HG03558 (cell line): Measurements from ENCODE around the gene CDH5.

Experiments
- ATAC-seq: cut with Tn5 transposase; IDR thresholded peaks from one replicate; pipeline ENCODE4 v1.9.1; 2021; ENCODE audit warnings: moderate number of reproducible peaks; ENCODE audit not compliant: unreplicated experiment; ENCODE audit errors: extremely low read depth

The CDH5 gene

DNA sequence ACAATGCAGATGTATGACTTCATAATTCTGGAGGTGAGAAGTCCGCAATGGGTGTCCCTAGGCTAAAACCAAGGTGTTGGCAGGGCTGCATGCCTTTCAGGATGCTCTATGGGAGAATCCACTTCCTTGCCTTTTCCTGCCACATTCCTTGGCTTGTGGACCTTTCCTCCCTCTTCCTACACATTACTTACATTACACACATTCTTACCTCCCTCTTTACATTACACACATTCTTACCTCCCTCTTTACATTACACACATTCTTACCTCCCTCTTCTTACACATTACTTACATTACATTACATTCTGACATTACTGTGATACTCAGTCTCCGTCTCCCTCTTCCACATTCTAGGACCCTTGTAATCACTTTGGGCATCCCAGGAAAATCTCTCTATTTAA is 14.2 kb upstream of the CDH5 start:
- no peak for ATAC-seq

DNA sequence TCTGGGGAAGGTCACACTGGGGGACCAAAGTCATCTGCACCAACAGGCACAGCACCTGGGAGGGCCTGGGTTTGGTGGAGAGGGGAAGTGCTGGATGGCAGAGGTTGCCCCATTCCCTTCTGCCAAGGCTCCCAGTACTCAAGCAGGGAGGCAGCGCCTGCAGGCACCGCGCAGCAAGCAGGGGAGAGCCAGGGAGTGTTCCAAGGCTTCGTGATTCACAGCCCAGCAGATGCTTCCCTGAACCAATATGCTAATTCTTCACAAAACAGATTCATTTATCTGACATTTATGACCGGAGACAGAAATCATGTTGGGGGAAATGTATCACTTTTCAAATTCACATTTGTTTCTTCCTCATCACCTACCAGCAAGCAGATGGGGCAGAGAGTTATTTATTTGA is 13.4 kb upstream of the CDH5 start:
- no peak for ATAC-seq

DNA sequence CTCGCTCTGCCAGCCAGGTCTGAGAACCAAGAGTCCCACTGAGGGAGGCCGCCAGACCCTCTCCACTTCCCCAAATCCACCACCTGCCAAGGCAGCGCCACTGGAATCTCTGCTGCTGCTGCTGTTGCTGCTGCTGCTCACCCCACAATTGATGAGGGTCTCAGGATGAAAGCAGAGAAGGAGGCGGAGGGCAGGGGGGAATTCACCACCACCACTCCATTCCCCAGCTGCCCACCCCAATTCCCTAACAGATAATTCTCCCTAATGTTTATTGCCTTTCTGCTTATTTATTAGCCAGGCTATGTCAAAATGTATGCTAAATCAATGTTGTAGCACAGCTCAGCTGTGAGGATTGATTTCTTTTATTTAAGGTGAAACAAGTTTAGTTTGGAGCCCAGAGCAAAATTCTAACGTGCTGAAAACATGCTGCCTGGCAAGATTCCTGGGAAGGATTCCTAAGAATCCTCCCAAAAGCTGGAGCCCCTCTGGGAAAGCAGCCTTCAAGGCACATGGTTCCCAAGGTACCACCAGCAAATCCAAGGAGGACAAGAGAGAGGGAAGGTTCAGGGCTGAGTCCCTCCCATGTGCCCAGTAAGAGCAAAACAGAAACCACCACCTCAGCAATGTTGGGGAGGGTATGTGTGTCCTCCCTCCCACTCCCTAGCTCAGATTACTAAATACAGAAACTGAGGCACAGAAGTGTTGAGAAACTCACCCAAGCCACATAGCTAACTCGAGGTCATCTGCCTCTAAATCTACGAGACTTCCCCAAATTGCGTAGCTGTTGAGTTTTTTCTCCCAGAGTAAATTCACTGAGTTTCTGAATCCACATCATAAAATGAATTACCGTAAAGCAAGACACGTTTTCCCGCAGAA is 12.2 kb upstream of the CDH5 start:
- no peak for ATAC-seq

DNA sequence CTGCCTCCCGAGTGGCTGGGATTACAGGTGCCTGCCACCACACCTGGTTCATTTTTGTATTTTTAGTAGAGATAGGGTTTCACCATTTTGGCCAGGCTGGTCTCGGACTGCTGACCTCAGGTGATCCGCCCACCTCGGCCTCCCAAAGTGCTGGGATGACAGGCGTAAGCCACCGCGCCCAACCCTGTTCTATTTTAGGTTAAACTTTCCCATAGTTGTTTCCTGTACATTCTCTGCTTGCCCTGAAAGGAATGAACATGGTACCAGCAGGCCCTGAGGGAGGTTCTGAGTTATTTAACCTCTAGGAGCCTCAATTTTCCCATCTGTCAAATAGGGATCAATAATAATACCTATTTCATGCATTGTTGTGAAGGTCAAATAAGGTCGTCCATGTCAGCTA is 11.0 kb upstream of the CDH5 start:
- ATAC-seq = no peak

DNA sequence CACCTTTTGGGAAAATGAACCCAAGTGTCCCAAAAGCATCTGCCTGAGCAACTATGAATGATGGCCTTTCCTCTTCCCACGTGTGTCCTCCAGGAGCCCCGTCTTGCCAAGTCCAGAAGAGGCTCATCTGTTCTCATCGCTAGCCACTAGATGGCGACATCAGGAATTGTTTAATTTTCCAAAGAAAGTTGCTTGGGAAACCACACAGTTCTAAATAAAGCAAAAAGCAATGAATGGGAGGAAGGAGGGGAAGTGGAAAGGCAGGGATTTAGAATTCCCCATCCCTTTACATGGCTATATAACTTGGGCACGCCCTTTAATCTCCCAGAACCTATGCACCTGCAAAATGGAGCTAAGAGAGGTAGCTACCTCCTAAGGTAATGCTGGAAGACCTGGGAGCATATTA is 9.0 kb upstream of the CDH5 start:
- no peak for ATAC-seq

DNA sequence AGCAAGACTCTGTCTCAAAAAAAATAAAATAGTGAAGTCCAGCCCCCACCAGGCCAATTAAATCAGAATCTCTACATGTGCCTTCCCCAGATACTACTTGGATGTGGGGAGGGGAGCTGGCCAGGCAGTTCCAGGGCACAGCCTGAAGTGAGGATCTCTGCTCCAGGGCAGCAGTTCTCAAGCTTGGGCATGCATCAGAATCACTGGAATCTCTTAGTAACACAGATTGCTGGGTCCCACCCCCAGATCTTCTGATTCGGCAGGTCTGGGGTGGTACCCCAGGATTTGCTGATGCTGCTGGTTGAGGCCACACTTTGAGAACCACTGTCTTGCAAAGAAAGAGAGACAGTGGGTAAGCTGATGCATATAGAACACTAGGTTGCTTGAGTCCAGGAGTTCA is 8.3 kb upstream of the CDH5 start:
- ATAC-seq = no peak

DNA sequence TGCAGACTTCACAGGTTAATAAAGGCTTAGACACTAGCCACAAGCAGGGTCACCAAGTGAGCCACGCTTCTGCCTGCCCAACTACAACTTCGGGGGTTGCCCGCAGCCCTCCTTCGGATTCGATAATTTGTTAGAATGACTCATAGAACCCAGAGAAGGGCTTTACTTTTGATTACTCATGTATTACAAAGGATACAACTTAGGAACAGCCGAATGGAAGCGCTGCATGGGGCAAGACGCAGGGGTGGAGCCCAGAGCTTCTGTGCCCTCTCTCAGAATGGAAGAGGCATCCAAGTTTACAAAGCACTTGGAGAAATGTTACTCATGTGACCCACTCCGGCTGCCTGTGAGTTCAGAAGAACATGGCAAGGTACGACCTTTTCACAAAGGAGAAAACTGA is 7.5 kb upstream of the CDH5 start:
- no peak for ATAC-seq

DNA sequence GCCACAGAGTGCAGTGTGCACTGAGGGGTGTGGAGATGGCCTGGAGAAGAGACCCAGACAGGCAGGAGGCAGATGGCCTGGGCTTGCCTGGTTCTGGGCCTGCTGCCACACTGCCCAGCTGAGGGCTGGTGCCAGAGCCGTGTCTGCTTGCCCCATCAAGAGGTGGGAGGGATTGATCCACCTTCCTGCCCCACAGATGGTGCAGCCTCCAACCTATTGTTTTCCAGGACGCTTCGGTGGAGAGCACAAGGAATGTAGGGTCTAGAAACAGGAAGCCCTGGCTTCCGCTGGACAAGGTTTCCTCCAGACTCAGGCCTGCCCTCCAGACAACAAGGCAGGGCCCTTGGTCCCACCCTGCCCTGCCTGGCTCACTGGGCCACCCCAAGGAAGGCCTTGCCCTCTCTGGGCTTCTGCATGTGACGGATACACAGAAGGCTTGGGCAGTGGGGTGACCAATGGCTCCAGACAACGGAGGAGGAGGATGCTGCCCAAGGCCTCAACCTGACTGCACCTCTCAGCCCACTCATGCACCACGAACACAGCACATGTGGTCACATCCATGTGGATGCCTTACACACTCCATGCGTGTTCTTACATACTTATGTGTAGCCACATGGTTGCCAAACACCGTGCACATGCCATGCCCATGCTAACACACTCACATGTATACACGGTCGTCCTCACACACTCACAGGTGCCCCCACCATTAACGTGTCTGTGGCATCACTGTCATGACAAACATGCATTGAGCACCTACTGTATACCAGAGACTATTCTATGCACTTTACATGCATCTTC is 6.5 kb upstream of the CDH5 start:
- ATAC-seq = no peak

DNA sequence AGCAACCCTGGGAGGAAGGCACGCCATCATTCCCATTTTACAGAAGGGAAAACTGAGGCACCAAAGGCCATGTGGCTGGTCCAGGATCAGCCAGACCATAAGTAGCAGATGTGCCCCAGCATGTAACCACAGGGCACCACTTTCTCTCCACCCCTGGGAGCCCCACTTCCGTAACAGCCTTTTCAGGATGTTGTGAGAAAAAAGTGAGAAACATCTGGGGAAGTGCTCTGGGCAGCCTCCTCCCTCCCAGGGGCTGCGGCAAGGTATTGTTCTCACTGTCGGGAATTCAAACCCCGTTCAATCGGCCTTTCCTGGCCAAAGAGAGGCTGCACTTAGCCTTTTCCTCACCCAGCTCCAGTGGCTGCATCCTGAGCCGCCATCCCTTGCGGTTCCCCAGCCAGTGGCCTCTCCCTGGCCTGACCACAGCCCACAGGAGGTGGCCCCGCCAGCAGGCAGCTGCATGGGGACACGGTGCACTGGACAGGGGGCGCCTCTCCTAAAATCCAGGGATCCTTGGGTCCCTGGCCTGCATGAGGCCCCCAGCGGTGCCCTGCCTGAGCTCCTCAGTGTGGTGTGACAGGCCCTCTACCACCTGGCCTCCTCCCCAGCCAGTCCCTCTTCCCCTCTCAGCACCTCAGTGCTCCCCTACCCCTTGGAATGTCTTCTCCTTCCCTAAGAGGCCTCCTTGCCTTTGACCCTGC is 5.7 kb upstream of the CDH5 start:
- no peak for ATAC-seq

DNA sequence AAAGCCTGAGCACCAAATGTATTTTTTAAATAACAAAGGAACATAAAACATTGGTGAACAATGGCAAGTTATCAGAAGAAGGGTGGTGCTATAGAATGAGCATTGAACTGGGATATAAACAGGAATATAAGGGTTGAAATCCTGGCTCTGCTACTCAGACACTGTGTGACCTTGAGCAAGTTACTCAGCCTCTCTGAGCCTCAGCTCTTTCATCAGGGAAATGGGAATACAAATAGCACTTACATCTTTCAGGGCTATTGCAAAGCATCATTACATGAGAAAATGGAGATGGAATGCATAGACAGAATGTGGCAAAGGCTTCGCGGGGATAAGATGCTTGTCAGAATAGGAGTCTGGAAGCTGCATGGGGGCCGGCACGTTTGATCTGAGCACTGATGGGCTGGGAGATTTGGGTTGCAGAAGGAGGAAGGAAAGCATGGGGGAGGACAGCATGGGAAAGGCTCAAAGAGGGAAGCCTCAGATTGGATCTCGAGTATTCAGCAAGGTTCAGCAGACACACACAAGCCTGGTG is 4.8 kb upstream of the CDH5 start:
- ATAC-seq = no peak

DNA sequence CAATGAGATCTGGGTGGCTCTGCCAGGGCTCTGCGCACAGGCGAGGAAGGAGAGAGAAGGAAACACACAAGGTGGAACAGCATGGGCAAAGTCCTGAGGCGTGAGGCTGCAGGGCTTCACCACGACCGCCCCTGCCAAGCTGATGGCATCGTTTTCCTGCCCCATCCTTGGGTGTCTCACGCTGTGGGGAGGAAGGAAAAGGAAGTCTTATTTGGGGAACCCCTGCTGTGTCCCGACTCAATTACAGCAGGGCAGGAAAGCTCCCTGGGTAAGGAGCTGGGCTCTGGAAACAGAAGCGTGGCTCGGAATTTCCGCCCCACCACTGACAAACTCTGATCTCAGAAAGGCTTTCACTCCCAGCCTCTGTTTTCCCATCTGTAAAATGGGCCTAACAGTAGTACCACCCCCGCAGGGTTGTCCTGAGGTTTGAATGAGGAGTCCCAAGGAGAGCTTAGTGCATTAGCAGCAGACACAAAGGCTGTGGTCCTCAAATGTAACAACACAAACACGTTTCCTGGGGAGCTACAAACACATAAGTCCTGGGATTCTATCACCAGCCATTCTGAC is 3.2 kb upstream of the CDH5 start:
- ATAC-seq = no peak

DNA sequence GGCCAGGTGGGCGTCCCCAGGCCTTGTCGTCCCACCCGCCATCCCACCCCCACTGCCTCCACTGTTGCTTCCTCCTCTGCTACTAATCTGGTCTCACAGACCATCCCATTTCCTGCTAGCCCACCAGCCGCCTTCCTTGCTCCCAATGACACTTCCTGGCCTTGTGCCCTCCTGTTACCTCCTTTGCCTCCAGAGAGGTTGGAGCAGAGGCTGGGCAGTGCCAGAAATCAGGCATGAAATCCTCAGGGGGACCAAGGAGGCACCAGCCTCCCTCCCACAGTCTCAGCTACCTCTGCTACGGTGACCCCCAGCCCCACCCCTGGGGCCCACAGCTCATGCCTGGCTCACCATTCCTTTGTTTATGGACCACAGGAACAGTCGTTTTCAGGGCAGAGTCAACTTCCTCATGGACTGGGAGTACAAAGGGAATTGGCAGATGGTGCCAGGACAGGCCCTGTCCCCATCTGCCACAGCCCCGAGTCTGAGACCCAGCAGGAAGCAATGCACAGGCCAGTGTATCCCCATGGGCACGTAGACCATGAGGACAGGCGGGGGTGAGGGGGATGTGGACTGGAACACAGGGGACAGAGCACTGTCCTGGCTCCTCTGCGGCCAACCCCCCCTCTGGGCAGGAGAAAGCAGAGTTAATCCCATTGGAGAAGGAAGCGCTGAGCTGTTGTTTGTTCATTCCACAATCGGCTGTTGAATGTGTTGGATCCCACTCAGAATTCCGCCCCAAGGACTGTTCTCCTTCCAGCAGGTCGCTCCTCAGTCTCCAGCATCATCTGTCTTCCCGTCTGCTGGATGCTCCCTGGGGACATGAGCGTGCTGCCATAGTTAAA is 2.2 kb upstream of the CDH5 start:
- ATAC-seq = no peak

DNA sequence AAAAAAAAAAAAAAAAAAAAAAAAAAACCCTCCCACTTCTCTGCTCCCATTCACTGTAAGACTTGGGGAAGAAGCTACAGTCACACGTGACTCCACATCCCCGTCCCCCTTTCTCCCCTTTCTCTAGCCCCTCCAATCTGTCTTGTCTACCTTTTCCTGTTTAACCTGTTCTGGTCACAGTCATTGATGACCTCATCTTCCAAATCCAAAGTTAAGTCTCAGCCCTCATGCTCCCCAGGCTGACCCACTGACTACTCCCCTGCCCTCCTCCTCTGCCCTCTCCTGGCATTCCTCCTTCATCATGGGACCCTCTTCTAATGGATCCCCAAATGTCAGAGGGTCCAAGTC is 1.6 kb upstream of the CDH5 start:
- no peak for ATAC-seq

DNA sequence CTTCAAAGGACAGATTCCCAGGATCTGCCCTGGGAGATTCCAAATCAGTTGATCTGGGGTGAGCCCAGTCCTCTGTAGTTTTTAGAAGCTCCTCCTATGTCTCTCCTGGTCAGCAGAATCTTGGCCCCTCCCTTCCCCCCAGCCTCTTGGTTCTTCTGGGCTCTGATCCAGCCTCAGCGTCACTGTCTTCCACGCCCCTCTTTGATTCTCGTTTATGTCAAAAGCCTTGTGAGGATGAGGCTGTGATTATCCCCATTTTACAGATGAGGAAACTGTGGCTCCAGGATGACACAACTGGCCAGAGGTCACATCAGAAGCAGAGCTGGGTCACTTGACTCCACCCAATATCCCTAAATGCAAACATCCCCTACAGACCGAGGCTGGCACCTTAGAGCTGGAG is 840 bp upstream of the CDH5 start:
- ATAC-seq = no peak

DNA sequence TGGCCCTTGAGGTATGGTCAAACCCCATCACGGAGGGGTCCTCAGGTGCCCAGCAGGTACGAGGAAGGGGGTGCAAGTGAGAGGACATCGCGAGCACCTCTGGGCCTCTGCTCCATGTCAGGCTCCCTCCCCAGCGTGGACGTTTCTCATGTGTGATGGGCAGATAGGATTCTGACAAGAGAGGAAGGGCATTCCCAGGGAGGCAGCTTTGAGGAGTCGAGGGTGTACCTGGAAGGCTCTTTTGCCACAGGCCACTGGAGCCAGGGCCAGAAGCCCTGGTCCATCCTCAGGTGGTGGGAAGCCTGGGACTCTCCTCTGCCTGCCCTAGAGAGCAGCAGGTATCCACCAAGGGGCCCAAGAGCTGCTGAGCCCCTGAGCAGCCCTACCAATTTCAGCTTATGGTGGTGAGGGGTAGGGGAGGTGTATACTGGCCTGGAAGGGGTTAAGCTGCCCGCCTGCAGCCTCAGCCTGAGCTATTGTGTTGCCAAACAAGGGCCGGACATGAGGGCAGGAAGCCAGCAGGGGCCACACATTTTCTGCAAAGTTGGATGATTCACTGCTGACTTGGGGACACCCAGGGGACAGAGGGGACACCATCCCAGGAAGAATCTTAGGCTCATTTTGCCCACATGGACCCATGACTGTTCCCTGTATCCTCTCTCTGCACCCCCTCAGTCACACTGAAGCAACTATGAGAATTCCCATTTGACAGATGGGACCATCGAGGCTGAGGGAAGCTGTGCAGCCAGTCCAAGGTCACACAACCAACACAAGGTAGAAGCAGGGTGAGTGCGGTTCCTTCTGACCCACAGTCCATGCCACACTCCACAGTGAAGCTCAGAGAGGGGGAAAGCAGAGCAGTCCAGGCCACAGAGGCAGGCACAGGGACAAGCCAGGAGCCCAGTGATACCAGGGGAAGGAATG is 1.7 kb downstream of the CDH5 start:
- ATAC-seq = no peak

DNA sequence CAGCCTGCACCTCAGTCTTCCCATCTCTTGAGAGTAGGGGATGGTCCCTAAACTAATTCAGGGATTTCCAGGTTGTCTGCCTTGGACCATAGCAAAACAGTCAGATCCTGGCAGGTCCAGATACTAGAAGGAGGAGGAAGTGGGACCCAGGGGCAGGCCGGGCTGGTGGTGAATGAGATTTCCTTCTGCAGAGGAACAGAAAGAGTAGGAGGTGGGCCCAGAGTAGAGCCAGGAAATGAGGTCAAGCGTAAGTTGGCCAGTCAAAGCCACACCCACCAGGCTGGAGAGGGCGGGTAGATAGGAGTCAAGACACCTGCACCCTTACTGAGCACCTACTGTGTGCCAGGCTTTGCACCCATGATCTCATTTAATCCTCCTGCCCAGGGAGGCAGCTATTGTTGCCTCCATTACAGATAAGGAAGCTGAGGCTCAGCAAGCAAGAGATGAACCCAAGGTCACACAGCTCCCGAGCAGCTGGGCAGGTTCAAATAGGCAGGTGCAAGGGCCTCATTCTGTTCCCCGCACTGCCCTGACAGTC is 2.6 kb downstream of the CDH5 start:
- no peak for ATAC-seq

DNA sequence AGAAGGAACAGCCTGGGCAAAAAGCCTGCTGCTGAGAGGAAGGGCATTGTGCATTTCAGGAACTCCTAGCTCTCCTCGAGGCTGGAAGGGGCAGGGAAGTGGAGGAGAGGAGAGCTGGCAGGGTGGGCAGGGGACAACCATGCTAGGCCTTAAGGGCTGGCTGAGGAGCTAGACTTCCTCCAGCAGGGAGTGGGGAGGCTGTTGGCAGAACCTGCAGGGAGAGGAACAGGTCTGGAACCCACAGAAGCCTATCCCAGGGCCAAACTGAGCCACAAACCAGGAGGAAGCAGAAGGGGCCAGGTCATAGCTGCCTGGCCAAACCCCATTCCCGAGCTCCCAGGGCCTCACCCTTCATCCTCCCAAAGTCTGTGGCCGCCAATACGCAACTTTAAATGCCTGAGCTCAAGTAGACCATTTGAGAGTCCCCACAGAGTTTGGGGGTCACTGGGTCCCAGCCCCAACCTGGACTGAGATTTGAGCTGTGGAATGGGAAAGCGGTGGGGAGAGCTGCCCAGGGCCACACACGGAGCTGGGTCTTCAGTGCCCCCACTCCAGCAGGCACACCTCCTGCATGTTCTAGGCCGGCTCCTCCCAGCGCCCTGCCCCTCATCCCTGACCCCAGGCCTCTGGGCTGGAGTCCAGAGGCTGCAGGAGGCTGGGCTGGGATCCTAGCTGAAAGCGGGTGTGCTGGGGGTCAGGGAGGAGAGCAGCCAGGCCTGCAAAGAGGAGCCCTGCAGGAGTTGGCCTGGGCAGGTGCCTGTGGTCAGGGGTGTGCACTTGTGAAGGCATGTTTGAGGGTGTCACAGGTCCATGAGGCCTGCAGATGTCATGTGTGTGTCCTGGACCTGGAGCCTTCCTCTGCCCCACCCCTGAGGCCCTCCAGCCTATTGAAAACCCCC is 4.5 kb downstream of the CDH5 start:
- ATAC-seq = no peak
